Measurements from ENCODE around the gene TNIK.
"Not testable (repeated sequence)": the region's sequence is repeated elsewhere in the genome, so short reads cannot be mapped to it uniquely, and the experiment has no call there.

The TNIK gene

DNA sequence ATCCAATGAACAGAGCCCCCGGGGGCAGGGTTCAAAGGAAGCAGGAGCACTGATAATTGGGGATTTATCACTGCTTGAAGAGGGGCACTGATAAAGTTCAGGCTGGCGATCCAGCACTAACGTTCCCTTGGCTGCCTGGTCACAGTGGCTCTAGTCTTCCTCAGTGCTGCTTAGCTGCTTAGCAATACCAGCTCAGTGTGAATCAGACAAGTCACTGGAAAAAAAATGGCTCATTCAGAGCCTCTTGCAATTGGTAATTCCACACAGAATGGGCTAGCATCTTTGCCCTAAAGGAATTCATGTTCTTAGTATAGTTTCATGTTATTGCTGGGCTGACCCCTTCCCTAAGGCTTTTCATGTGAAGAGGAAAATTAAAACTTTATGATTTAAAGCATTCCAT lies 338.0 kb downstream of the TNIK start:
- DNase-seq (ENCODE audit: low spot score): no peak

DNA sequence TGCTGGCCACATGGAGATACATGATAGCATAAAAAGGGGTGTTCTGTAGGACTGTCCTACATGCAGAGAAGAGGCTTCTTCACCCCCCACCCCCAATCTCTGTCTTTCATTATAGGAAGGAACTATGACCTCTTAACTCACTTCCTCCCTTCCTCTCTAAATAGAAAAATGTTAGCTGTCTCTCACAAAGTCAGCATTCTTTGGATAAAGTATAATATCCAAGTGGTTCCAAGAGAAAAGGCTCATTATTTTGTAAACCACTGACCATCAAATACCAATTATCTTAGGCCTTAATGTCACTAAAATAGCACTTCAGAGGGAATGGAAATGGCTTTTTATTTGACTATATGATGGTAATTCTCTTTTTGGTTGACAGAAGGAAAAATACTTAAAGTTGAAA lies 338.4 kb downstream of the TNIK start:
- no peak for DNase-seq (ENCODE audit: low spot score)

DNA sequence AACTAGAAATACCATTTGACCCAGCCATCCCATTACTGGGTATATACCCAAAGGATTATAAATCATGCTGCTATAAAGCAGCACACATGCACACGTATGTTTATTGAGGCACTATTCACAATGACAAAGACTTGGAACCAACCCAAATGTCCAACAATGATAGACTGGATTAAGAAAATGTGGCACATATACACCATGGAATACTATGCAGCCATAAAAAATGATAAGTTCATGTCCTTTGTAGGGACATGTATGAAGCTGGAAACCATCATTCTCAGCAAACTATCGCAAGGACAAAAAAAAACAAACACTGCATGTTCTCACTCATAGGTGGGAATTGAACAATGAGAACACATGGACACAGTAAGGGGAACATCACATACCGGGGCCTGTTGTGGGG lies 340.8 kb downstream of the TNIK start:
- not testable (repeated sequence) for DNase-seq (ENCODE audit: low spot score)

DNA sequence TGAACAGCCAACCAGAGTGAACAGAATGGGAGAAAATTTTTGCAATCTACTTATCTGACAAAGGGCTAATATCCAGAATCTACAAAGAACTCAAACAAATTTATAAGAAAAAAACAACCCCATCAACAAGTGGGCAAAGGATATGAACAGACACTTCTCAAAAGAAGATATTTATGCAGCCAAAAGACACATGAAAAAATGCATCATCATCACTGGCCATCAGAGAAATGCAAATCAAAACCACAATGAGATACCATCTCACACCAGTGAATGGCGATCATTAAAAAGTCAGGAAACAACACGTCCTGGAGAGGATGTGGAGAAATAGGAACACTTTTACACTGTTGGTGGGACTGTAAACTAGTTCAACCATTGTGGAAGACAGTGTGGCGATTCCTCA lies 341.2 kb downstream of the TNIK start:
- not testable (repeated sequence) for DNase-seq (ENCODE audit: low spot score)

DNA sequence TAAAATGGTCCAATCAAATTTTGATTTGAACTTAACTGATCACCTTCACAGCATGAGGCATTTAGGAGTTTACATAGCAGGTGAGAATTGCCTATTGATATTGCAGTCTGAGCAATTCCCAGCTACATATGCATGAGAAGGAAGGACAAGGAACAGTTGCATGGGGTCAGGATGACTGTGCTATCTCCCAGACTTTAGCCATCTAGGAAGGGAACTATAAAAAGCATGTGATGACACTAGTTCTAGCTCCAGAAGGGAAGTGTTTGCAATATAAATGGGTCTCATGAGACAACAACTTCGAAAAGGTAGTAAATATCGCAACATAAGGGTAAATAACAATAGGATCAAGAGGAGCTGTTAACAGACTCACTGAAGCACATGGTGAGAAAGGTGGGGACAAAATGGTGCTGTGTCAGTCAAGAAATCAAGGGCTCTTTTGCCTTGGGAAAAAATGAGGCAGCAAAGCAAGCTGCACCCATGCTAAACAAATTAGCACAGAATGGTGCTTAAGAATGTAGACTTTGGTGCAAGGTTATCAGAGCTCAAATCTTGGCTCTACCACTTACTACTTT lies 343.3 kb downstream of the TNIK start:
- DNase-seq (ENCODE audit: low spot score): no peak

DNA sequence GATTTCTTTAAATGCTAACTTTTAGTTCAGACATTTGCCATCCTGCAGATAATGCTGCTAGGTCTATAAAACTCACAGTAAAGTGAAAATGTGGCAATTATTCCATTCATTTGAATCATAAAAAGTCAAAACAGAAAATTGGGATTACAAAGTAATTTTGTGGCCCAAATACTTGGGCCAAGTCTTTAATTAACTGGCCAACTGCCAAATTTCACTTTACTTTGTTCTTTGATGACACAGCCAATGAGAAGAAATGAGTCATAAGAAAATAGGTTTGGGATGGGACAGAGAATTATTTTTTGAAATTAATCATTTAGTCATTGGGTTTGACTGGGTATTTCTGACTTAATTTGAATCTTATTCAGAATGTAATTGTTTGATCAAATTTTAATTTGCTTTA lies 343.8 kb downstream of the TNIK start:
- DNase-seq (ENCODE audit: low spot score): no peak

DNA sequence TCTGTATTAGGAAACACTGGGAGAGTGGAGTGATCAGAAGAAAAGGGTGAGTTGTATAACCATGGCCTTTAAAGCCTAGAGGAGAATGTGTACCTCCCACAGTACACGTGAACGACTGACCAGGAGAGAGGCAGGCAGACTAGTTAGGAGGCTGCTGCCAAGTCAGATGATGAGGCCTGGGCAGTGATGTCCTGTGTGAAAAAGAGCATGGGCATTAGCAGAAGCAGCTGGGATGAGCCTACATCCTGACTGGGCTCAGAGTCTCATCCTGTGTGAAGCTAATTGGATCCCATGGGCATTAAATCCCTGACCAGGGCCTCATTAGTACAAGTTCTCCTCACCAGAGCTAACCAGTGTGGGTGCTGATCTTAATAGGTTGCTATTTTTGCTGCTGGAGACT lies 344.5 kb downstream of the TNIK start:
- DNase-seq (ENCODE audit: low spot score): no peak

DNA sequence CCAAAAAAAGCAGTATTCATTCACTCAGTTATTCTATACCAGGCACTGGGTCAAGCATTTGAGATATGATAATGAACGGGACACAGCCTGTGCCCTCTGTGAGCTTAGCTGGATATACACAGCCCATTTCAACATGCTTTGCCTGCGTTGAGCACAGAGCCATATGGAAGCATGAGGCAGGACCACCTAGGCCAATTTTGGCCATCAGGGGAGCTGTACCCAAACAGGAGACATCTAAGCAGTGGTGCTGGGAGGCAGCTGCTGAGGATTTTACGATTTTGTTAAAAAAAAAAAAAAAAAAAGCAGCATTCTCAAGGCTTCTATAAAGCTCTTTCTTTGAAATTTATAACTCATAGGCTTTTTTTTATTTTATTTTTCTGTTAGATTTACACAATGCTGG lies 346.5 kb downstream of the TNIK start:
- DNase-seq (ENCODE audit: low spot score): no peak

DNA sequence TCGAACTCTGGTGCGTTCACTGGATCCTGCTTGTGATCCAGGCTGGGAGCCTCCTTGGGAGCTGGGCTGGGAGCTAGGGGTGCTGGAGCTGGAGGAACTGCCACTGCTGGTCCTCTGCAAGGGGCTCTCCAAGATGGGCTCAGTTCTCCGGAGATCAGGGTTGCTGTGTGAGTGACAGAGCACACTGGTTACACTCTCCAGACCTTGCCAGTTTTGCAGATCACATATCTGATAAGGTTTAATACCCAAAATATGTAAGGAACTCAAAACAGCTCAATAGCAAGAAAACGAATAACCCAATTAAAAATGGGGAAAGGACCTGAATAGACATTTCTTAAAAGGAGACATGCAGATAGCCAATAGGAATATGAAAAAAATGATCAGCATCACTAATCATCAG lies 349.5 kb downstream of the TNIK start:
- DNase-seq (ENCODE audit: low spot score): no peak

DNA sequence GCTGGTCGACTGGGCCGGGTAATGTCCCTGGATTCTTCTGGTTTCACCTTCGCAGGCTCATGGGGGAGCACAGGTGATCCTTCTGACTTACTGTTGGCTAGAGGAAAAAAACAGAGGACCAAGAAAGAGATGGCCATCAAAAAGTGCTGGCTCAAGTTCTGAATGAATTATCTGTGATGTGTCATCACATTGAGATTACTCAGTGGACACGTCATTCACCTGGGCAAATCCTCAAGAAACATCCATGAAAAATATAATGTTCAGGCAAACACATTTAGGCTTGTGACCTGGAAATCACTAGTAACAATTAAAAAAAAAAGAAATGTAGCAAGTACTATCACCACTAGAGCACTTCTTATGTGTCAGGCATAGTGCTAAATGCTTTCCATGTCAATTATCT lies 352.1 kb downstream of the TNIK start:
- no peak for DNase-seq (ENCODE audit: low spot score)

DNA sequence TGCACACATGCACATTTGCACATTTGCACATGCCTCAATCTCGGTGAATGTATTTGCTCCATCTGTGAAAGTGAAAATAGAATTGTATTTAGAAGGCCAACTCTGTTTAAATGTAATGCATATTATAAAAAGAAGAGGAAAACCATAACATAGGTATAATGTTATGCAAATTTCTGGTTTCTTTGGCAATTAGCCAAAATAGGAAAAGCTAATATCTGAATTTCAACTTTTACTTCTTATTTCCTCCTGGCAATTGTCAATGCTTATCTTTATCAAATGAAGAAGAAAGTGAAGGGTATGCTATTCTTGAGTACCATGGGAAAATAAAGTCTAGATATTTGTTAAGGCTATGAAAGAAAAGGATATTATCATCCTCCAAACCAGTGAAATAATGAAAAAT lies 357.0 kb downstream of the TNIK start:
- no peak for DNase-seq (ENCODE audit: low spot score)

DNA sequence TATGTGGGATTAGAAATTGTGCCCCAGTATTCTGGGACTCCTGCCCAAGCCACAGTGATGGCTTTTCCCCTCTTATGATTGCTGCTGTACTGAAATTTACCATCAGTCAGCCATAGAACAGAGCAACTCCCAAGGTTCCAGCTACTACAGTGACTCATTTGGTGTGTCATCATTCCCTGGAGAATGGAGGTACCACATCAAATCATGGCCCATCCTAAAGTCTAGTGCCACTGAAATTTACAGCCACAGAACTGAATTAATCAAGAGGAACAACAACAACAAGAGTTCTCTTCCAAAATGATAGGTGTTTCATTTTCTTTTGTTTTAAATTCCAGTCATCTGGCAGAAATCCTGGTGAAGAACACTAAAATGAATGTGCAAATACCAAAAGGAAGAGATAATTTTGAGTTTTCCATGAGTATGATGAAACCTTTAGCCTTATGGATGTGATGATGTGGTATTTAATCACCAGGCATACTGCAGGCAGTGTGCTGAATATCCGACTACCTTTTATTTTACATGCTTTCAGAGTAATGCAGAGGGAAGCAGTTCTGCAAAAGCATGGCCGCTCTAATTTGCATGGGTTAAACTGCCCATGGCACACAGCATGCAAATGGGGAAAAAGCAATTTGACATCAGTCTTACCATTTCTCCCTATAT lies 358.1 kb downstream of the TNIK start:
- DNase-seq (ENCODE audit: low spot score): no peak

DNA sequence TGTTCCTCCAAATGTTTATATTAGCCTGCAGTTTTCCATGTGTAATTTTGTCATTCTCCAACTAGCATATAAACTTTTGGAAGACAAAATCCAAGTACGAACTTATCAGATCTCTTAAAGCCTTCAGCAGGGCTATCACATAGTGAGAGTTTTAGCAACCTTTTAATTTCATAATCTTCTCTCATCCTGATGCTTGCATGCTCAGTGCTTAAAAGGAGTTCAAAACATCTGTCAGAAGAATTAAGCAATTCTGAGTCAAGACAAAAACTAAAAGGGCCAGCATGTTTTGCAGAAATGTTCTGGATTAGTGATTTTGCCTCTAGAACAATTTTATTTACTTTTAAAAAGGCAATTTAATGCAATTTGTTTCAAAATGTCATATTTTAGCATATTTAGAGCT lies 360.3 kb downstream of the TNIK start:
- DNase-seq (ENCODE audit: low spot score): no peak

DNA sequence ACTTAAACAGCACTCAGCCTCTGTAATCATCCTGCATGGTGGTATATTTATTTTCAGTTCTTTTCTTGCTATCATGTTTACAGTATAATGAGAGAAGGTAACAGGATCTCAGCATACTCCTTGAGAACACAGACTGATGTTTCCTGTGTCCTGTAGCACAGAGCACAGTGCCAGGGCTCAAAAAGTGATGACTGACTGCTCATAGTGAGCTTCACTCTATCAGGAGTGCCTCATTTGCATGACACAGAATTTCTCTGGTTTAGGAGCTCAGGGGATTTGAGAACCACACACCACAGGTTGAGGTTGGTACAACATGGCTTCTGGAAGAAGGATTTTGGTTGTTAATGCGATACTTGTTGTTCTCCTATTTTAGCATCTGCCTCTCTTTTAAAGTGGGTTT lies 365.1 kb downstream of the TNIK start:
- no peak for DNase-seq (ENCODE audit: low spot score)

DNA sequence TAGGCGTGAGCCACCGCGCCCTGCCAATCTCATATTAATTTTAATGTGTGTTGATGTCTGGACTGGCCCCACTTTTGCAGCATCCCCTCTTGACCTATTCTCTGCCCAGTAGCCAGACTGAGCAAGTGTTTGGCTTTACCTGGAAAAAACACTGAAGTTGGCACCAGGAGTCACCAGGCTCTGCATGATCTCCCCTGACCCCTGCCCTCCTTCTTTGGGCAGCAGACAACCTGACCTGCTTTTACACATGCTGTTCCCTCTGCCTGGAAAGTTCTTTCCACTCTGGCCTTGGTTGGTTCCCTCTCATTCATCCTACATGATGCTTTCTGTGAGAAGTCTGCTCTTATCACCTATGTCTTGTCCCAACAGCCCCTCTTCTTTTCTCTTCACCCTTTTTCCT lies 365.8 kb downstream of the TNIK start:
- no peak for DNase-seq (ENCODE audit: low spot score)

DNA sequence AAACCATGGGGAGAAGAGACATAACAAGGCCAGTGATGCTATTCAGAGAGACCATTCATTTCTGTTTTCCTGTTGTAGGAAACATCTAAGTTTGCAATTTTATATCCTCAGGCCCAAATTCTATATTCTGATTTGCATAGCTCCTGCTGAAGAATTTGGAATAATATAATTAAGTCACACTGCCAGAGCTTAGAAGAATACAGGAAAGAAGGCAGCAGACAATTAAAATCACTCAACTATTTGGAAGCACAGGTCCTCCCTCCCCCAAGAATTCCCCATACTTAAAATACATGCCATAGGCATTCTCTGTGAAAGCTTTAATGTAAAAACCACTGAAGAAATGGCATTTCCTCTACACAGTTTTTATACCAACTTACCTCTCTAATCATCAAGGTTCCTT lies 366.7 kb downstream of the TNIK start:
- DNase-seq (ENCODE audit: low spot score): no peak

DNA sequence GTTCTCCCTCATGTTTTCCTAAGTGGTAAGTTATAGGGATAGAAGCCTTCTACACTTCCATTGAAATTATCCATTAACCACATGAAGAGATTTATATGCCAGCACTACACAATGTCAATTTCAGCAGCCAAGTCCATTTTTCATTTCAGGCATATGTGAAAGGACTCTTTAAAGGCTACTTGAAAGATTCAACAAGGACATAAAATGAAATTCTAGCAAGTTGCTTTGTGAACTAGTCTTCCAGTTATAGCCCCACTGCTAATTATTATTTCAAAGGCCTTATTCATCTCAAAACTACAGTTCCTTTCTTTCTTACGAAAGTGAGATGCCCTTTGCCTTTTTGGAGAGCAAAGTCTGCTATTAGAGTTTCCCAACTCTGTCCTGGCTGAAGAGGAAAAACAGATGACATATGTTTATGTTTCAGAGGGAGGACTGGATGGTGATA lies 367.7 kb downstream of the TNIK start:
- no peak for DNase-seq (ENCODE audit: low spot score)

DNA sequence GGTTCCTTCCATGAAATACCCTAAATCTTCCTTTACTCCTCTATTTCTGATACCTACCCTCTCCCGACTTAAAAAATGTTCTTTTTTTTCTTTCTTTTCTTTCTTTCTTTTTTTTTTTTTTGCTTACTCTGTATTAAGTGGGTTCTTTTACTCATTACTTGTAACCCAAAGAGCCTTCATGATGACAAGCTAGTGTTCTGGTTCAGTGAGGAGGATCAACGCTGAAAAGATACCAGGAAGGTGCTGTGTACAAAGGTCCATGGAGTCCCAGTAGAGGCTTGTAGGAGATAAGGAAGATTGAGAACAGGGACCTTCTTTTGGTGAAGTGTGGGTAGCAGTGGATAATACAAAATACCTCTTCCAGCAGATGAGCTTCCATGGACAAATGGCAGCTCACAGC lies 369.9 kb downstream of the TNIK start:
- DNase-seq (ENCODE audit: low spot score): no peak

DNA sequence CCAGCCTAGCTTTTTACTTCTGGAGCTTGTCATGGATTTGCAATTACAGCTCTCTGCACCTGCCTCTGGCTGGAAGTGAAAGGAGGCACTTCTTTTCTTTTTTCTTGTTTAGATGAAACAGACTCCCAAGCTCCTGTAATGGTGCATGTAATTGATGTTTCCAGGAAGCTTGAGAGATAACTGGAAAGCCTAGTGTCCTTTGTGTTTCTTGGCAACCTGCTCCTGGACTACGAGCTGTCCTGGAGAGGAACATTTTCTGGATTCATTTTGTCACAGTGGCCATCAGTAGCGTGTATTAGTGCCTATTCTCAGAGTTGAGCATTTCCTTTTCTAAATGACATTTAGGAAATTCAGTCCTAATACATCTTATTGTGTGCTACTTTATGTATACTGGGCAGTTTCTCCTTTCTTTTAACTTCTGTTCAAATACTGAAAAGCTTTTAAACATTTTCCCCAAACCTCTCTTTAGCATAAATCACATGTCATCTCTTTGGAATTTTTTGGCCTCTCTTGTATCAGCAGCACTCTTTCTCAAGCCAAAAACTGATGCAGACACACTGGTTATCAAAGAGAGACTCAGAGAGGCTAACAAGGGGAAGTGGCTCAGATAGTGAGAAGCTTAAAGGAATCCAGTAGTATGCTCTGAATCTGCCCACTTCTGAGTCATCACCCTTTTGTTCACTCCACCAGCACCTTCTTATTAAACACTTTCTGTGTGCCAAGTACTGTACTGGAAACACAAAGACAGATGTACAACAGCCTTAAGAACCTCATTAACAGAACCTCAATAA lies 371.0 kb downstream of the TNIK start:
- DNase-seq (ENCODE audit: low spot score): no peak

DNA sequence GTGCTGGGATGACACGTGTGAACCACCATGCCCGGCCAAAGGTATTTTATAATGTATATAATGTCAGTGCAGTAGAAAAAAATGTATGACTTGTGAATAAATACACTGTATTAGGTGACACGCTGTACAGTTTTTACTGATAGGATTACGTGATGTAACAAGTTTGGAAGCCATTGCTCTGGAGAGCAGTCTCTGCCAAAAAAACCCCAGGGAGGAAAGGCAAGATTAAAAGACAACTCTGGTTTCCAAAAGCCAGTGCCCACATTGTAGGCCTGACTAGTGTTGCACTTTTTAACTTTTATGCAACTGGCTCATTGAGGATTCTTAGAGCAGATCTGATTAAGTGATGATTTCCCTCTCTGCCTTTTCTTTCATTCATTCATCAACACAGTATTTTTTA lies 371.7 kb downstream of the TNIK start:
- no peak for DNase-seq (ENCODE audit: low spot score)

DNA sequence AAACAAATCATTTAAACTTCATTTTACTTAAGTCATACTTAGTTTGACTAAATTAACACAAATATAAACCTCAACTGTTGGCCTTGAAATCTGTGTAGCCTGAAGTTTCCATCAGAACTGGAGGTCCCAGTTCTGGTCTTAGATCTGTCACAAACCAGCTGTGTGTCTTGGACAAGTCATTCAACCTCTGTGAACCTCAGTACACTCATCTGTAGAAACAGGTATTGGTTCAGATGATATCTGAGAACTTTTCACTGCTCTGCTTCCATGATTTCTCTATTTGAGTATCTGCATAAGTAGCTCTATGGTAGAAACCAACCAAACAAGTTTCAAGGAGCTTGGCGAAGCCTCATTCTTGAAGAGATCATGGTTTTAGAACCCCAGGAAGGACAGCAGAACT lies 373.3 kb downstream of the TNIK start:
- no peak for DNase-seq (ENCODE audit: low spot score)

DNA sequence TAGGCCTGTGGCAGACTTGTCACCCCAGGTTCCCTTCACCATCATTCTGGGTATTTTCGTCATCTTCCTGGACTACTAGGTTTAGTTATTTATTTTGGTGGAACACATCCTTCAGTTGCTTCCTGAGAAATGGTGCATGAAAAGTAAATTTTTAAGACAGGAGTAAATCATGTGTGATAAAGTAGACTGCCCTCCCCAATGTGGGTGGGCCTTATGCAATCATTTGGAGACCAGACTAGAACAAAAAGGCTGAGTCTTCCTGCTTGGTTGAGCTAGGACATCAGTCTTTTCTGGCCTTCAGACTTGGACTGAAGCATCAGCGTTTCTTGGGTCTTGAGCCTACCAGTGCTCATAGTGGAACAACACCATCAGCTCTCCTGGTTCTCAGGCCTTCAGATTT lies 382.9 kb downstream of the TNIK start:
- no peak for DNase-seq (ENCODE audit: low spot score)

DNA sequence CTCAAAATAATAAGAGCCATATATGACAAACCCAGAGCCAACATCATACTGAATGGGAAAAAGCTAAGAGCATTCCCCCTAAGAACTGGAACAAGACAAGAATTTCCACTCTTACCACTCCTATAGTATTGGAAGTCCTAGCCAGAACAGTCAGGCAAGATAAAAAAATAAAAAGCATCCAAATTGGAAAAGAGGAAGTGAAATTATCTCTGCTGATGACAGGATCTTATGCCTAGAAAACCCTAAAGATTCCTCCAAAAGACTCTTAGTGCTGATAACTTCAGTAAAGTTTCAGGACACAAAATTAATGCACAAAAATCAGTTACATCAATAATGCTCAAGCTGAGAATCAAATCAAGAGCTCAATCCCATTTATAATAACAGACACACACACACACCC lies 387.8 kb downstream of the TNIK start:
- DNase-seq (ENCODE audit: low spot score): no peak

DNA sequence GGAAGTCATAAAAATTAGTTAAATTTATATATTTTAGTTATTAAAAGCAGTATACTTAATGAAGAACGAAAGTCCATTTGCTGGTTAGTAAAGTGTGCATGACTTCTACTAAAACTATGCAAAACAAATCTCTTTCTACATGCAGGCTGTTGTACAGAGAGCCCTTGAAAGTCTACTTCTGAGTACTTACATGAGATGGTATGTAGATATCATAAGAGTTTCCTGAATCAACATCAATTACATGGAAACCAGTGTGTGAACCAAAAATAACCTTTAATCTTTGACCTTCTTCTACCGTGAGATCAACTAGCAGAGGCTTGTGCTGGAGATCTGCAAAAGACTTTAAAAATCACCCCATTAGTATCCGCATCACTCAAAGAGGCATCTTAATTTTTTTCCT lies 391.5 kb downstream of the TNIK start:
- no peak for DNase-seq (ENCODE audit: low spot score)
